SK-N-SH (cell line): ENCODE data around the gene CCDC141.

Experiments used
- CTCF ChIP-seq: fragments of 200-600 bp; sonication (generic); IDR thresholded peaks from 2 replicates; pipeline ENCODE4 v1.6.1; 2017; ENCODE audit warnings: antibody characterized with exemption, mild to moderate bottlenecking, moderate library complexity
- EP300 ChIP-seq, 2 experiments: IDR thresholded peaks; 2 replicates each; pipeline versions ENCODE4 v1.4.0 to v1.6.1; 2012; ENCODE audit warnings: borderline replicate concordance in 1 of 2, low read depth in 1 of 2, low read length in 1 of 2
- EZH2phosphoT487 ChIP-seq: fragments of 200-600 bp; sonication (generic); IDR thresholded peaks from 2 replicates; pipeline ENCODE4 v1.6.1; 2017; ENCODE audit warnings: low read depth, mixed run types, mild to moderate bottlenecking, antibody characterized with exemption, moderate library complexity, borderline replicate concordance
- GABPA ChIP-seq: IDR thresholded peaks from 2 replicates; pipeline ENCODE4 v1.4.0; 2012; ENCODE audit warnings: low read depth, mild to moderate bottlenecking
- NRF1 ChIP-seq: IDR thresholded peaks from 2 replicates; pipeline ENCODE4 v1.6.1; 2012; ENCODE audit warnings: low read depth, mild to moderate bottlenecking, low read length
- SMC3 ChIP-seq: IDR thresholded peaks from 2 replicates; pipeline ENCODE4 v1.6.1; 2012; ENCODE audit warnings: low read depth, low read length, improper control_type of control experiment
- TAF1 ChIP-seq: IDR thresholded peaks from 2 replicates; pipeline ENCODE4 v1.6.1; 2012; ENCODE audit warnings: low read depth, mild to moderate bottlenecking, low read length, moderate library complexity, borderline replicate concordance
- TCF12 ChIP-seq: IDR thresholded peaks from 2 replicates; pipeline ENCODE4 v1.4.0; 2012

GRCh38 chr2:178828486-178828881, 221.5 kb downstream of the CCDC141 start:
- TF ChIP-seq CTCF (no peak), TAF1 (no peak), SMC3 (no peak), EZH2phosphoT487 (no peak), EP300 (IDR thresholded peaks at IDR 0.05; ENCODE audit: borderline replicate concordance in 1 of 2, low read depth in 1 of 2, low read length in 1 of 2) (no peak), TCF12 (no peak), GABPA (no peak), NRF1 (no peak)
